ENCODE measurements around the gene ALCAM.

DNA sequence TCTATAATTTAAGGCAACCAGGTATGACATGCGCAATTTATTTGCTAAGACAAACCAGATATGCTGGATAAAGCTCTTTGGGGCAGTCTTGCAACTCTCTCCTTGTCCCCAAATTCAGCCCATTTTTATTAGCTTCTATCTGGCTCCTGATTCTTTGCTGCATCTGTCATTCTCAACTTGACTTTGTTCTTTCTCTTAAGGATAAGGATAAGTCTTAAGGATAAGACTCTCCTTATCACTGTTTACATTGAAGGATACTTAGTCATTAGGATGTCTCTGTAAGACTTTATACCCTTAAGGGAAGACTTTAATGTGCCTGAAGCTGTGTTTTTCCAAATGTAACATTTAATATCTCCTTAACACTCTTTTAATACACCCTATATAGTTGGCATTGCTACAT is 49.2 kb downstream of the ALCAM start:
- TF ChIP-seq CTCF (IDR thresholded peaks at IDR 0.05) (no peak), POLR2AphosphoS5 (IDR thresholded peaks at IDR 0.05; ENCODE audit: insufficient read depth in 1 of 2, low read depth in 1 of 2) (no peak), POLR2A (IDR thresholded peaks at IDR 0.05) (no peak)
